Thoracic aorta (tissue), 2 donors: ENCODE data around the gene STK16. TPM values are rescaled to one million over a fixed set of nuclear protein-coding genes. Genes with fewer than 3 reads are reported as not detected.
A peak's percentile ranks its signal among the peaks of the same experiment; 100 is the strongest.

Experiments used
- ATAC-seq: fragments of 150-250 bp; one replicate; pipeline ENCODE4 v1.8.0; 2017; ENCODE audit warnings: low read depth; ENCODE audit not compliant: insufficient number of reproducible peaks, low FRiP score
- DNase-seq: peaks from one replicate; pipeline ENCODE4 v3.0.0-alpha.2; 2020; ENCODE audit warnings: low spot score
- H3K27ac ChIP-seq, 2 donors: fragments of 200-600 bp; sonication (generic); 1 replicate in 1 of 2; 2 replicates in 1 of 2; pipeline ENCODE4 v1.5.1; 2016; ENCODE audit warnings: mild to moderate bottlenecking in 2 of 2, moderate library complexity in 2 of 2
- H3K27me3 ChIP-seq: fragments of 200-600 bp; sonication (generic); replicated peaks from 2 replicates; pipeline ENCODE4 v1.6.0; 2016; ENCODE audit warnings: mild to moderate bottlenecking; ENCODE audit not compliant: insufficient read depth
- H3K36me3 ChIP-seq: fragments of 200-600 bp; sonication (generic); one replicate; pipeline ENCODE4 v1.5.1; 2016
- H3K4me1 ChIP-seq, 2 donors: fragments of 200-600 bp; sonication (generic); 1 replicate in 1 of 2; 2 replicates in 1 of 2; pipeline versions ENCODE4 v1.5.1 to v1.6.0; 2016; ENCODE audit warnings: low read depth in 2 of 2, mild to moderate bottlenecking in 1 of 2; ENCODE audit not compliant: control insufficient read depth in 1 of 2
- H3K4me3 ChIP-seq: fragments of 200-600 bp; sonication (generic); 2 replicates; pipeline ENCODE4 v1.5.1; 2016; ENCODE audit warnings: mild to moderate bottlenecking
- H3K9me3 ChIP-seq: fragments of 200-600 bp; sonication (generic); 2 replicates; pipeline ENCODE4 v1.5.1; 2016
- CTCF ChIP-seq: fragments of 200-600 bp; sonication (generic); IDR thresholded peaks from one replicate; pipeline ENCODE4 v1.5.1; 2019; ENCODE audit warnings: antibody characterized with exemption
- total RNA-seq, 2 donors: library from RNA; depleted of rRNA; stranded (reverse); fragments of >200 nt; gene quantifications; one replicate each; pipeline versions ENCODE4 v1.1.0 to v1.2.3, GENCODE V29; 2016

STK16 gene
- total RNA-seq, 2 donors from 2014 or later, result 10.7 to 11.7 TPM

DNA sequence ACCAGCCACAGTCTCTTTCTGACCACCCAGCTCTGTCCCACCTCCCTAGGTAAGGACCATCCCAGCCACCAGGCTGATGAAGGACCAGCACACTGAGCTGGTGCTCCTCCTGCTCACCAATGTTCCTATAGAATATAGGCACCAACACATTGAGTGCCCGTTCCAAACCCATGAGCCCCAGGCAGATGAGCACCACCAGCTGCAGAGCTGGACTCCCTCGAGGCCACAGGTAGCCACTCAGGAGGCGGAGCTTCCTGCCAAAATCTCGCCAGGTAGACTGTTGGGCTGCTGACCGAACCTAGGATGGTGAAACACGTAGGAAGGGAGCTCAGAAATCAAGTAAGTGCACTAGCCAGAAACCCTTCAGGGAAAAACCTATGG lies 28.8 kb upstream of the STK16 start:
- Histone ChIP-seq H3K4me1 (peaks cover 17 to 39% of the 10 kb centered on the region in 2 donors), H3K27ac (peak overlapping the region; percentile 1 to 89), H3K36me3 (peaks cover 39% of the 10 kb centered on the region), H3K27me3 (no peaks in the 10 kb centered on the region), H3K9me3 (no peaks in the 10 kb centered on the region), H3K4me3 (no peak overlapping the region)
- ATAC-seq, result no peak
- DNase-seq, result no peak
- no peak for TF ChIP-seq CTCF

GRCh38 chr2:219218217-219218731 lies 27.0 kb upstream of the STK16 start:
- Histone ChIP-seq H3K4me3 (peak overlapping the region; percentile 74), H3K27me3 (no peaks in the 10 kb centered on the region), H3K27ac (peak overlapping the region; percentile 89 to 93), H3K4me1 (peaks cover 17 to 39% of the 10 kb centered on the region in 2 donors), H3K36me3 (peaks cover 52% of the 10 kb centered on the region), H3K9me3 (no peaks in the 10 kb centered on the region)
- DNase-seq, result no peak
- TF ChIP-seq CTCF, result no peak
- ATAC-seq, result peak; percentile 32

DNA sequence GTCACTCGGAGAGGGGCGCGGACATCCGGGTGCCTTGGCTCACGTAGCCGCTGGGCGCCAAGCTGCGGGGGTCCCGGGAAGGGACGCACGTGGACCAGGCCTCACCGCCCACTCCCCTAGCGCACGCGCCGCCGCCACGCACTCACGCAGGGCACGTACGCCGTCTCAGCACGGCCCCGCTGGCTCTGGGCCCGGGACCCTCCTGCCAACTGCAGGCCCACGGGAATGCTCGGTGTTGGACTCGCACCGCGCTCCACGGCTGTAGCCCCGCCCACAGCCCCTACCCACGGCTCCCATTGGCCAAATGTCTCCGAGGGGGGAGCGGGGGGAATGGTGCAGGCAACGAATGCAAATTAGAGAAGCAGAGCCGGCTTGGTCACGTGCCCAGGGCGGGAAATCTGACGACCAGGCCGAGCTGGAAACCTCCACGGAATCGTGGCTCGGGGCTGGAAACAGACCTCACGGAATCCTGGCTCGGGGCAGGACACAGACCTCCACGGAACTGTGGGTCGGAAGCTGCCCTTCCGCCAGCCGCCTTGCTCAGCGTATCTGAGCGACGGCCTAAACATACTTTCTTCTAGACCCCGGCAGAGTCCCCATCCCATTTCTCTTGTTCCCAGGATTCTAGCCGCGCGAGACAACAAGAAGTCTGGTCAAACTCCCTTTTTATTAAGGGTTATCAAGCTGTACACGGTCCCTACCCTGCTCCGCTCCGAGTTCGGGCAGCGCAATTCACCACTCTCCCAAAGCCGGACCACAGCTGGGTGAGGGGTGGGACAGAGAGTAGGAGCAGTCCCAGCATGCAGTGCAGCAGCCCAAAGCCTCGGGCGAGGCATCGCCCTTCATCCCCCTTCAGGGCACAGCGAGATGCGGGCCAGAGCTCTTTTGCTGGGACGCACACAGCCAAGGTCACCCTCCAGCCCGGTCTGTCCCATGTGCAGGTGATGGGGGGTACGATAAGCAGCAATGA lies 26.3 kb upstream of the STK16 start, which contains the start of gene ABCB6:
Gene ABCB6 (minus strand): TSS at position 227 of the 970 bp plus-strand sequence. CDS start 285 bp downstream, outside the sequence.
- Histone ChIP-seq H3K27me3 (no peaks in the 10 kb centered on the region), H3K36me3 (peaks cover 54% of the 10 kb centered on the region), H3K27ac (peak within 1 kb of the TSS; percentile 89 to 93), H3K4me1 (peaks cover 17 to 39% of the 10 kb centered on the region in 2 donors), H3K9me3 (no peaks in the 10 kb centered on the region), H3K4me3 (peak within 1 kb of the TSS; percentile 74)
- peak; percentile 73 for ATAC-seq
- peak; percentile 96 for DNase-seq
- no peak for TF ChIP-seq CTCF

DNA sequence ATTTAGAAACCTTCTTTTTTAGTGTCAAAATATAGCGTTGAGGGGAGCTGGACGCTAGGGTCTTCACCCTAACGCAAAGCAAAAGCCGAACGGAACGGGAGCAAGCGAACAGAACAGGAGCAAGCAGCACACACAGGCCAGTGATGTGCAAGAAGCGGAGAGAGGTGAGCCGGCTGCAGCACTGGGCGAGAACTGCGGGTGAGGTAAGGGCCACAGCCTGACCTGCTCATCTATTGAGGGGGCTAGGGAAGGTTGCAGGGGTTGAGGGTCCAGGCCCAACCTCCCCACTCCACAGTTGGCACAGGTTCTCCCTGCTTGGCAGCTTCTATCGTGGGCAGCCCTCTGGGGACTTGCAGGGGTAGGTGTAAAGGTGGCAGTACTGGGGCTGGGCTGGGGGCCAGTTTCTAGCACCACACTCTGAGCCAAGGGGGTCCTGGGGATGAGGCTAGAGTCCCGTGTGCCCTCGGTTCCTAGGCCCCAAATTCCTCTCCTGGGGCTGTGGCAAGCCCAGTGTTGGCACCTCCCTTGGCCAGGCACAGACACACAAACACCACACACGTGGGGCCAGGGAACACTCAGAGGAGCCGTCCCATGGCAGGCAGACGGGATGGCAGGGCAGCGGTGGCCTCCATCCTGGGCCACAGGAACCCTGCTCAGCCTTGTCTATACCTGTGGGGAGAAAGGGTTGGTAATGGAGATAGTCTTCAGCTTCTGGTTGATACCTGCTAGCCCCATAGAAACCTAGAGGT lies 25.3 kb upstream of the STK16 start:
- peaks cover 17 to 39% of the 10 kb centered on the region in 2 donors for H3K4me1 ChIP-seq
- peak overlapping the region; percentile 89 to 93 for H3K27ac ChIP-seq
- TF ChIP-seq CTCF, result no peak
- peak overlapping the region; percentile 74 for H3K4me3 ChIP-seq
- no peaks in the 10 kb centered on the region for H3K9me3 ChIP-seq
- H3K27me3 ChIP-seq, result no peaks in the 10 kb centered on the region
- no peak for DNase-seq
- ATAC-seq, result no peak
- peaks cover 54% of the 10 kb centered on the region for H3K36me3 ChIP-seq
